ENCODE results near the gene CATSPER3.
"Not testable (repeated sequence)": the region's sequence is repeated elsewhere in the genome, so short reads cannot be mapped to it uniquely, and the experiment has no call there.

CATSPER3 gene

GRCh38 chr5:134969166-134969565 lies 1.5 kb downstream of the CATSPER3 start:
- no peak for DNase-seq (ENCODE audit: low read depth in 2 of 2, low spot score in 1 of 2)

DNA sequence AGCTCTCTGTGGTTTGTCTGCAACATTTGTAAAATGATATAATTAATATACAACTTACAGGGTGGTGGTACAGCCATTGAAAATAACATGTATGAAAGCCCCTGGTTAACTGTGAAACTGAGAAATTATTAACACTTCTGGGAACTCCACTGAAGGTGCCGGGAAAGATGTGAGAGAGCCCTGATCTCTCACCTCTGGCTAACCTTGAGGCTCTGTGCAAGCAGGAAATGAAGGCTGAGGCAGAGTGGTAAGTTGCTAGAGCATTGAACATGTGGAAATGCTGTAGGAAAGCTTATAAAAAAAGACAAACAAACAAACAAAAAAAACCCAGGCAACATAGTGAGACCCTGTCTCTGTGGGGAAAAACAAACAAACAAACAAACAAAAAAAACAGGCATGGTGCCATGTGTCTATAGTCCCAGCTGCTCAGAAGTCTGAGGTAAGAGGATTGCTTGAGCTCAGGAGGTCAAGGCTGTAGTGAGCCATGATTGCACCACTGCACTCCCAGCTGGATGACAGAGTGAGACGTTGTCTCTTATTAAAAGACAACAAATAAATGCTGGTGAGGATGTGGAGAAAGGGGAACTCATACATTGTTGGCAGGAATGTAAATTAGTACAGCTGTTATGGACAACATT lies 7.5 kb downstream of the CATSPER3 start:
- no peak for DNase-seq (ENCODE audit: low read depth in 2 of 2, low spot score in 1 of 2)

DNA sequence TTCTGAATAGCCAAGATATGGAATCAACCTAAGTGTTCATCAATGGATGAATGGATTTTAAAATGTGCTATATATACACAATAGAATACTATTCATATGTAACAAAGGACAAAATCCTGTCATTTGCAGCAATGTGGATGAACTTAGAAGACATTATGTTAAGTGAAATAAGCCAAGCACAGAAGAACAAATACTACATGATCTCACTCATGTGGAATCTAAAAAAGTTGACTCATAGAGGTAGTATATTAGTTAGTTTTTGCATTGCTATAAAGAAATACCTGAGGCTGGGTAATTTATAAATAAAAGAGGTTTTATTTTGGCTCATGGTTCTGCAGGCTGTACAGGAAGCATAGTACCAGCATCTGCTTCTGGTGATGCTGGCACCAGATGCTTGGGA lies 8.1 kb downstream of the CATSPER3 start:
- DNase-seq (ENCODE audit: low read depth in 2 of 2, low spot score in 1 of 2) = no peak

DNA sequence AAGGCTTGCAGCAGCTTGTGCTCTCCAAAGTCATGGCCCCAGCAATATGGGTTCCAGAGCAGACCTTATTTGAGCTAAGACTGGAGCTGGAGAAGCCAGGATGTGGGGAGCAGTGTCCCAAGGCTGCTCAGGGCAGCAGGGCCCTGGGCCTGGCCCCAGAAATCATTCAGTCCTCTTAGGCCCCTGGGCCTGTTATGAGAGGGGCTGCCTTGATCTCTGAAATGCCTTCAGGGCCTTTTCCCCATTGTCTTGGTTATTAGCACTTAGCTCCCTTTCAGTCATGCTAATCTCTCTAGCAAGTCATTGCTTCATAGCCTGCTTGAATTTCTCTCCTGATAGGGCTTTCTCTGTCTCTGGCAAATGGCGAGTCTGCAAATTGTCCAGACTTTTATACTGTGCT lies 9.1 kb downstream of the CATSPER3 start:
- no peak for DNase-seq (ENCODE audit: low read depth in 2 of 2, low spot score in 1 of 2)

GRCh38 chr5:134979416-134979815 lies 11.7 kb downstream of the CATSPER3 start:
- DNase-seq (ENCODE audit: low read depth in 2 of 2, low spot score in 1 of 2) = no peak

DNA sequence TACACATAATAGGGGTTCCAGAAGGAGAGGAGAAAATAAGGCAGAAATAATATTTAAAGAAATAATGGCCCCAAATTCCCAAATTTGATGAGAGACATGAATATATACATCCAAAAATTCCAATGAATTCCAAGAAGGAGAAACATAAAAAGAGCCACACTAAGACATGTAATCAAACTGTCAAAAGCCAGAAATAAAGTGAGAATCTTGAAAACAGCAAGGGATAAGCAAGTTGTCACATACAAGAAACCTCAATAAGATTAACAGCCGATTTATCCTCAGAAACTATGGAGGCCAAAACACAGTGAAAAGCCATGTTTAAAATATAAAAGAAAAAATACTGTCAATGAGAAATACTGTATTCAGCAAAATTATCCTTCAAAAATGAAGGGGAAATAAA lies 14.5 kb downstream of the CATSPER3 start:
- no peak for DNase-seq (ENCODE audit: low read depth in 2 of 2, low spot score in 1 of 2)

DNA sequence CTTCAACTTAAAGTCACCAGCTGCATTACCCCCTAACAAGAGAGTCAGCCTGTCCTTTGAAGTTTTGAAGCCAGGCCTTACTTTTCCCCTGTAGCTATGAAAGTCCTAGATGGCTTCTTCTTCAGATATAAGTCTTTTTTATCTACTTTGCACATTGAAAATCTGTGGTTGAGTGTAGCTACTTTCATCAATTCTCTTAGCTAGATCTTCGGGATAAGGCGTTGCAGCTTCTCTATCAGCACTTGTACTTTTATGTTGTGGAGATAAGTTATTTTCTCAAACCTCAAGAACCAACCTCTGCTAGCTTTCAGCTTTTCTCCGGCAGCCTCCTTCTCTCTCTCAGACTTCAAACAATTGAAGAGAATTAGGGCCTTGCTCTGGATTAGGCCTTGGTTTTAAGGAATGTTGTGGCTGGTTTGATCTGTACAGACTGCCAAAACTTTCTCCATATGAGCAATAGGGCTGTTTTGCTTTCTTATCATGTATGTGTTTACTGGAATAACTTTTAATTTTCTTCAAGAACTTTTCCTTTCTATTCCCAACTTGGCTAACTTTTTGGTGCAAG lies 21.6 kb downstream of the CATSPER3 start:
- DNase-seq (ENCODE audit: low read depth in 2 of 2, low spot score in 1 of 2) = no peak

DNA sequence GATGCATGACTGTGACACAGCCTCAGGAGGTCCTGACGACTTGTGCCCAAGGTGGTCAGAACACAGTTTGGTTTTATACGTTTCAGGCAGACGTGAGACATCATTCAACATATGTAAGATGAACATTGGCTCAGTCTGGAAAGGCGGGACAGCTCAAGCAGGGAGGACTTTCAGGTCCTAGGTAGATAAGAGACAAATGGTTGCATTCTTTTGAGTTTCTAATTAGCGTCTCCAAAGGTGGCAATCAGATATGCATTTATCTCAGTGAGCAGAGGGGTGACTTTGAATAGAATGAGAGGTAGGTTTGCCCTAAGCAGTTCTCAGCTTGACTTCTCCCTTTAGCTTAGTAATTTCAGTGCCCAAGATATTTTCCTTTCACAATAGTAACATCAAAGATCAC lies 22.5 kb downstream of the CATSPER3 start:
- not testable (repeated sequence) for DNase-seq (ENCODE audit: low read depth in 2 of 2, low spot score in 1 of 2)

- DNase-seq (ENCODE audit: low read depth in 2 of 2, low spot score in 1 of 2) = no peak
Observed at GRCh38 chr5:134992148-134992547, 24.4 kb downstream of the CATSPER3 start.

GRCh38 chr5:134993161-134993560 lies 25.5 kb downstream of the CATSPER3 start:
- no peak for DNase-seq (ENCODE audit: low read depth in 2 of 2, low spot score in 1 of 2)

GRCh38 chr5:134994560-134995156 lies 27.0 kb downstream of the CATSPER3 start:
- no peak for DNase-seq (ENCODE audit: low read depth in 2 of 2, low spot score in 1 of 2)

- no peak for DNase-seq (ENCODE audit: low read depth in 2 of 2, low spot score in 1 of 2)
Observed at GRCh38 chr5:134995850-134996402, 28.2 kb downstream of the CATSPER3 start.

- no peak for DNase-seq (ENCODE audit: low read depth in 2 of 2, low spot score in 1 of 2)
Observed at GRCh38 chr5:134997015-134997414, 29.3 kb downstream of the CATSPER3 start.

DNA sequence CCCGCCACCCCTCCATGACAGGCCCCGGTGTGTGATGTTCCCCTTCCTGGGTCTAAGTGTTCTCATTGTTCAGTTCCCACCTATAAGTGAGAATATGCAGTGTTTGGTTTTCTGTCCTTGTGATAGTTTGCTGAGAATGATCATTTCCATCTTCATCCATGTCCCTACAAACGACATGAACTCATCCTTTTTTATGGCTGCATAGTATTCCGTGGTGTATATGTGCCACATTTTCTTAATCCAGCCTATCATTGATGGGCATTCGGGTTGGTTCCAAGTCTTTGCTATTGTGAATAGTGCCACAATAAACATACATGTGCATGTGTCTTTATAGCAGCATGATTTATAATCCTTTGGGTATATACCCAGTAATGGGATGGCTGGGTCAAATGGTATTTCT lies 30.4 kb downstream of the CATSPER3 start:
- not testable (repeated sequence) for DNase-seq (ENCODE audit: low read depth in 2 of 2, low spot score in 1 of 2)

DNA sequence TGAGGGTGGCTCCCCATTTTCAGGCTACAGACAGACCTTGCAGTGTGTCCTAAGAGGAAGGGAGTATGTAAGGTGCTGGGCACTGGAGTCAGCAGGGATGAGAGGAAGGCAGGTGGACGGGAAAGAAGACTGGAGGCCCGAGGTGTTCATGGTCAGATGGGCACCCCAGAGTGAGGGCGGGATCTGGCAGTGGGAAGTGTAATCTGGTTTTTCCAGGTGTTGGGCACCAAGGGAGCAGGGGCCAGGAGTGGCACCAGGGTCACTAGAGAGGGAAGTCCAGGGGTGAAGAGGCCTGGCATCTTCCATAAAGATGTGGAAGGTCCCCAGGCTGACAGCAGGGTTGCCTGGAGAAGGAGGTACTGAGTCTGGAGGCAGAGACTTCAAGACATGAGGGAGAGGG lies 36.7 kb downstream of the CATSPER3 start:
- no peak for DNase-seq (ENCODE audit: low read depth in 2 of 2, low spot score in 1 of 2)

DNA sequence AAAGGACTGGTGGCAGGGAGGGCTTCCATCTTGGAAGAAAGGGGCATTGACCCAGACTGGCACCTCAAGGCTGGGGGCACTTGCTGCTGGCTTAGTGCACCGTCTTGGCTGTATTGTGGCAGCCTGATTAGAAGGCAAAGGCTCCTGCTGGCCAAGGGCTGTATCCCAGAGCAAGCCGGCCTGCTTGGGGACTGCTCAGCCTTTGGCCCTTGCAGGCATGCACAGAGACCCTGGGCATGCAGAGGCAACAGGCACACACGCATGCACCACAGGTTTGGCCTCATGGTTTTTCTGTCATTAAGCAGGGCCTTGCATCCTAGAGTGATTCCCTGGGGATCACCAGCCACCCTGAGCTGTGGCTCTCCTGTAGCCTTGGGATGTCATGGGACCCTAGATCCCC lies 37.4 kb downstream of the CATSPER3 start:
- no peak for DNase-seq (ENCODE audit: low read depth in 2 of 2, low spot score in 1 of 2)

GRCh38 chr5:135007305-135007704 lies 39.6 kb downstream of the CATSPER3 start:
- DNase-seq (ENCODE audit: low read depth in 2 of 2, low spot score in 1 of 2) = no peak

DNA sequence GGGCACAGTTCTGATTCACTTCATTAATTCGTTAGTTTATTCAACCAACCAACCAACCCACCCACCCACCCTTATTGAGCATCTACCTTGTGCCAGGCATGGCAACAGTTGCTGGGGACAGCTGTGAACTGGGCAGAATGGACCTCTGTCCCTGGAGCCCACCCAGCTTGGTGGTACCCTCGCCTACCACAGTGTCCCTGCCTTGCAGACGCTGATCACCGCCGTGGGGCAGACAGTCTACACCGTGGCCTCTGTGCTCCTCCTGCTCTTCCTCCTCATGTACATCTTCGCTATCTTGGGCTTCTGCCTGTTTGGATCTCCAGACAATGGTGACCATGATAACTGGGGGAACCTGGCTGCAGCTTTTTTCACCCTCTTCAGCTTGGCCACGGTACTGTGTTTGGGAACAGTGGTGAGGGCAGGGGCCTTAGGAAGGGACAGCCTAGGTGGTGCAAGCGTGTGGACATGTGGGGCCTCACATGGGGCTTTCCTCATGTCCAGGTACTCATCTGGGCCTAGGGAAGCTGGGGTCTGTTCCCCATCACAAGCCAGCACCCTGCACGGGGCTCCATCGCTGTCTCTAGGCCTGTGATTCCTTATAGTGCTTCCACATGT lies 40.1 kb downstream of the CATSPER3 start:
- DNase-seq (ENCODE audit: low read depth in 2 of 2, low spot score in 1 of 2) = no peak

- DNase-seq (ENCODE audit: low read depth in 2 of 2, low spot score in 1 of 2) = no peak
Observed at GRCh38 chr5:135008556-135008955, 40.8 kb downstream of the CATSPER3 start.

- no peak for DNase-seq (ENCODE audit: low read depth in 2 of 2, low spot score in 1 of 2)
Observed at GRCh38 chr5:135008981-135009735, 41.5 kb downstream of the CATSPER3 start.

DNA sequence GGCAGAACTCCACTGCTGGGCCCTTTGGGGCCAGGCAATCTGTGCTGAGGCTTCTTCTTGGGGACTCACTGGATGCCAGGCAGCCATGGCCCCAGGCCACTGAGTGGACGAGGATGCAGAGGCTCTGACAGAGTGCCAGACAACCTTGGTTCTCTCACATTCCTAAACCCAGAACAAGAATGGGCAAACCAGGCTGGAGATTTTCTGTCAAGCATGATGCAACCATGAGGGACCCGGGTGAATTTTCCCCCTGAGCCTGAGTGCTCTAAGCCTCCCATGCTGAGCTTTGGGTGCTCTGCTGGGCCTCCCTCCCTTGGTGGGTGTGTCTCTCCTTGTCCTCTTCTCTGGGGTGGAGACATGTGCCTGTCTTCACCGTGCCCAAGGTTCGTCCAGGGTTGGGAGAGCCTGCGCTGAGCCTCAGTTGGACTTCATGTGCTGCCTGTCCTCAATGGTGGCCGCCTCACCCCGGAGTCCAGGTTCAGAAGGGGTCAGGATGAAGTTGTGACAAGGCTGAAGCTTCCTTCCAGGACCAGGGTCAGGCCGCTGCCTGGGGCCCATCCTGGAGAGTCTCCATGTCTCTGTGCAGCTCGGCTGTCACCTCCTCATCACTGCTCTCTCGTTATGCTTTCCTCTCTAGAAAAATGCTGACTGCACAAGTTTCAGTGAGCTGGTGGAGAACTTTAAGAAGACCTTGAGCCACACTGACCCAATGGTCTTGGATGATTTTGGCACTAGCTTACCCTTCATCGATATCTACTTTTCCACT lies 42.2 kb downstream of the CATSPER3 start:
- DNase-seq (ENCODE audit: low read depth in 2 of 2, low spot score in 1 of 2) = no peak

Data from stimulated activated CD8-positive, alpha-beta memory T cell treated with anti-CD3 and anti-CD28 coated beads, Interleukin-4, amount 100 ng/mL, for 1 hour (primary cell).